ENCODE measurements around the gene RMI2.

GRCh38 chr16:11333010-11333409 lies 12.2 kb upstream of the RMI2 start:
- TF ChIP-seq CTCF (IDR thresholded peaks at IDR 0.05; ENCODE audit: control extremely low read depth in 1 of 3, insufficient read depth in 1 of 3, low read depth in 1 of 3, low read length in 3 of 3) (no peak), TAF1 (IDR thresholded peaks at IDR 0.05; ENCODE audit: low read depth, low read length) (no peak), TCF12 (IDR thresholded peaks at IDR 0.05; ENCODE audit: low read depth, low read length) (no peak), SP4 (IDR thresholded peaks at IDR 0.05; ENCODE audit: low read length) (no peak), MAX (IDR thresholded peaks at IDR 0.05) (no peak), GABPA (IDR thresholded peaks at IDR 0.05; ENCODE audit: borderline replicate concordance, insufficient read depth, low read length) (no peak), POLR2A (IDR thresholded peaks at IDR 0.05; ENCODE audit: control extremely low read depth in 1 of 2, low read depth in 2 of 2, low read length in 2 of 2) (no peak), SRF (IDR thresholded peaks at IDR 0.05; ENCODE audit: low read depth, low read length) (no peak), PHF8 (conservative IDR thresholded peaks at IDR 0.05; ENCODE audit: low read depth, low read length) (no peak)
